Measurements from ENCODE around the gene CUBN. TPM values are rescaled to one million over a fixed set of nuclear protein-coding genes. Genes with fewer than 3 reads are reported as not detected.

CUBN gene
- total RNA-seq, 1 donor from 2014 or later: 2.5 TPM

- DNase-seq (no peak), ATAC-seq (ENCODE audit: low read depth) (no peak)
- ChIA-PET CTCF (no interaction called here), POLR2A (no interaction called here)
- no peak for TF ChIP-seq CTCF (IDR thresholded peaks at IDR 0.05)
- Mint-ChIP-seq H3K36me3 (ENCODE audit: low read depth) (no peaks in the 10 kb centered on the region), H3K27me3 (no peaks in the 10 kb centered on the region), H3K9me3 (no peaks in the 10 kb centered on the region), H3K27ac (no peak overlapping the region), H3K4me1 (peaks cover 26% of the 10 kb centered on the region), H3K4me3 (no peak overlapping the region)
- intact Hi-C loops (cut with micrococcal nuclease): no loop called here
These were observed 97.7 kb downstream of the CUBN start for GRCh38 chr10:17031637-17032635.

GRCh38 chr10:17029581-17030271 lies 99.9 kb downstream of the CUBN start:
- H3K4me3 Mint-ChIP-seq: peak overlapping the region; percentile 64
- ATAC-seq (ENCODE audit: low read depth) (peak; percentile 64), DNase-seq (no peak)
- H3K36me3 Mint-ChIP-seq (ENCODE audit: low read depth): no peaks in the 10 kb centered on the region
- intact Hi-C loops (cut with micrococcal nuclease): loop anchor here (5.0 kb wide), 1 partner anchor 137 kb away; no protein-coding TSS in a partner anchor
- ChIA-PET CTCF (no interaction called here), POLR2A (interaction anchor here (1.0 kb wide), 1 partner anchor 199 kb away, joined by 6 read pairs; the partner anchor contains the start of gene VIM)
- H3K27ac Mint-ChIP-seq: peak overlapping the region; percentile 46
- H3K9me3 Mint-ChIP-seq: no peaks in the 10 kb centered on the region
- TF ChIP-seq CTCF (IDR thresholded peaks at IDR 0.05): no peak
- peaks cover 38% of the 10 kb centered on the region for H3K4me1 Mint-ChIP-seq
- no peaks in the 10 kb centered on the region for H3K27me3 Mint-ChIP-seq

- ChIA-PET POLR2A (interaction anchor here (1.0 kb wide), 1 partner anchor 199 kb away, joined by 6 read pairs; the partner anchor contains the start of gene VIM), CTCF (no interaction called here)
- H3K4me1 Mint-ChIP-seq: peaks cover 38% of the 10 kb centered on the region
- ATAC-seq (ENCODE audit: low read depth): no peak
- no peaks in the 10 kb centered on the region for H3K36me3 Mint-ChIP-seq (ENCODE audit: low read depth)
- peak overlapping the region; percentile 46 for H3K27ac Mint-ChIP-seq
- intact Hi-C loops (cut with micrococcal nuclease): loop anchor here (5.0 kb wide), 1 partner anchor 137 kb away; no protein-coding TSS in a partner anchor
- H3K9me3 Mint-ChIP-seq: no peaks in the 10 kb centered on the region
- no peaks in the 10 kb centered on the region for H3K27me3 Mint-ChIP-seq
- TF ChIP-seq CTCF (IDR thresholded peaks at IDR 0.05): no peak
- no peak for DNase-seq
- H3K4me3 Mint-ChIP-seq: peak overlapping the region; percentile 64
These were observed 100.4 kb downstream of the CUBN start for GRCh38 chr10:17029239-17029580.

- H3K9me3 Mint-ChIP-seq: no peaks in the 10 kb centered on the region
- no peak overlapping the region for H3K27ac Mint-ChIP-seq
- ChIA-PET CTCF (no interaction called here), POLR2A (interaction anchor here (1.0 kb wide), 1 partner anchor 200 kb away, joined by 6 read pairs; the partner anchor contains the start of gene VIM)
- no peaks in the 10 kb centered on the region for H3K36me3 Mint-ChIP-seq (ENCODE audit: low read depth)
- no peak overlapping the region for H3K4me3 Mint-ChIP-seq
- DNase-seq: no peak
- TF ChIP-seq CTCF (IDR thresholded peaks at IDR 0.05): no peak
- peaks cover 41% of the 10 kb centered on the region for H3K4me1 Mint-ChIP-seq
- no peak for ATAC-seq (ENCODE audit: low read depth)
- no peaks in the 10 kb centered on the region for H3K27me3 Mint-ChIP-seq
- intact Hi-C loops (cut with micrococcal nuclease): loop anchor here (5.0 kb wide), 1 partner anchor 136 kb away; no protein-coding TSS in a partner anchor
These were observed 100.8 kb downstream of the CUBN start for GRCh38 chr10:17028798-17029197.

Data from activated B cell treated with CpG ODN at 0.5 μM for 24 hours (primary cell).